TTC549 (cell line): ENCODE data around the gene NHLRC4.

Experiments used
- FAIRE-seq: peaks from 2 replicates; lab custom pipeline; 2012; peaks lifted over from hg19 to GRCh38; lab: Jason Lieb, UNC

Gene NHLRC4

DNA sequence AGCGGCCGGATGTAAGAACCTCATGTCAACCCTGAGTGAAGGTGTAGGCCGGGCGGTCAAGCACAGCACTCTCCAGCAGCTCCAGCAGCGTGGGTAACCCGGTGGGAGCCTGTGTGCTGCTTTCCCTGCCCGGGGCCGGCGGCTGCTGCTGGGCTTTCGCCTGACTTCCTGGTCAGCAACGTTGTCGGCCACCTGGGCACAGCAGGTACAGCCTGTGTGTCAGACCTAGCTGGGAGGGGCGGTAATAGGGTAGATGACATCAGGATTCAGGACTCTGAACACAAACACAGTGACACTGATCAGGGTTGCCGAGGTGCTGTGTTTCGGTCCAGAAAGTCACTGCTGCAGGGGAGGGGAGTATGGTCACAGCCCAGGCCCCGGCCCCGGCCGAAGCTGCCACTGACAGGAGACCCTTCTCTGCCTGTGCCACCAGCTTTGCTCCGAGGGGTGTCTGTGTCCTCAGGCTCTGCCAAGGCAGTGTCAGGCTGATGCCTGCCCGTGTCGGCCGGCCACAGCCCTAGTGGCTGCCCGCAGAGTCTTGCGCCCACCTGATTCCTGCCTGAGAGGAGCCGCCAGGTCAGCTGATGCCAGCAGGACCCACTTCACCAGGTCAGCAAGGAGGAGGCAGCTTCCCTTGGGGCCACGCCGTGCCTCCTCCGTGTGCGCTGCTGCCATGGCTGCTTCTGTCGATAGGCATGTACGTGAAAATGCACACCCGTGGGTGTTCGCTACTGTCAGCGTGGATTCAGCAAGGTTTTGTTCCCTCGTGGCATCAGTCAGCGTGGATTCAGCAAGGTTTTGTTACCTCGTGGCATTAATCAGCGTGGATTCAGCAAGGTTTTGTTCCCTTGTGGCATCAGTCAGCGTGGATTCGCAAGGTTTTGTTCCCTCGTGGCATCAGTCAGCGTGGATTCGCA is 32.3 kb downstream of the NHLRC4 start:
- FAIRE-seq = no peak

DNA sequence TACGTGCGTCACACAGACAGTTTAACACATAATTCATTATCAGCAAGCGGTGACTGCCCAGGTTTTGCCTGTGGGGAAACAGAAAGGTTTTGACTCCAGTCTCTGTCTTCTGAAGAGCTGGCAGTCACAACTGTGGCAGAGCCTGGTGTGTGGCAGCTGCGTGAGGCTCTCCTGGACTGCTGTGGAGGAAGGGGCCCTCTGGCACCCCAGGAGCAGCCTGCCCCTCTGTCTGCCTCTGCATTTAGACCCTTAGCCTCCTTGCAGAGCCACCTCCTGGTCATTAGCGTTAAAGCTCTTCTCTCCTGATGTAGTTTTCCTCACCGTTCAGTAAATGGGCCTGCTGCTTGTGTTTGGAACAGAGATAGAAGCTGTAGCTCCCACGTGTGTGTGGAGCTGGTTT is 34.0 kb downstream of the NHLRC4 start:
- FAIRE-seq = no peak

DNA sequence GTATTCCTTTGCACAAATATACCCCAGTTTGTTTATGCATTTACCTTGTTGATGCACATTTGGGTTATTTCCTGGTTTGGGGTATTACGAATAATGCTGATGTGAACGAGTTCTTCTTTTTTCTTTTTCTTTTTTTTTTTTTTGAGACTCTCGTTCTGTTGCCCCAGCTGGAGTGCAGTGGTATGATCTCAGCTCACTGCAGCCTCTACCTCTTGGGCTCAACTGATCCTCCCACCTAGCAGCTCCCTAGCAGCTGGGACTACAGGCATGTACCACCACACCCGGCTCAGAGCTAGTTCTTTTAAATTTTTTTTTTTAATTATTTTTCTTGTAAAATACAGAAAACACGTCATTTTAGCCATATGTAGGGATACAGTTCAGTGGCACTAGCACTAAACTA is 37.1 kb downstream of the NHLRC4 start:
- FAIRE-seq = no peak

DNA sequence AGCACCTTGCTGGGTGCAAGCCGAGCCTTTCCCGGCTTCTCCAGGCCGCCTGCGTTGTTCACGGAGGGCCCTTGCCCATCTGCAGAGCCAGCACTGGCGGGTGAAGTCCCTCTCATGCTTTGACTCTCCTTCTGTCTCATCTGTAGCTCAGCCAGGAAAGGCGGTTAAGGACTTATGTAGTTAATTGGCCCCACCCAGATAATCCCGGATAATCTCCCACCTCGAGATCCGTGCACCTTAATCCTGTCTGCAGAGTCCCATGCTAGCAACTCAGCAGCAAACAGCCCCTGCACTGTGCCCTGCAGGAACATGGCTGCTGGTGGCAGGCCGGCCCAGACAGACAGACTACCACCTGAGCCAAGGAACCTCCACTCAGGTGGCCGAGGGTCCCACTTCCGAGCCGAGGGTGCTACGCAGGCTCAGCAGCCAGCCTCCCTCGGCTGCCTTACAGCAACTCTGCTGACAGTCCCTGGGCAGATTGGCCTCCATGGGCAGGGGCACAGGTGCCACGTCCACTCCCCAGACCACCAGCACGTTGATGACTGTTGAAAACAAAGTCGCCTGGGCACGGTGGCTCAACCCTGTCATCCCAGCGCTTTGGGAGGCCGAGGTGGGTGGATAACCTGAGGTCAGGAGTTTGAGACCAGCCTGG is 40.0 kb downstream of the NHLRC4 start:
- no peak for FAIRE-seq

DNA sequence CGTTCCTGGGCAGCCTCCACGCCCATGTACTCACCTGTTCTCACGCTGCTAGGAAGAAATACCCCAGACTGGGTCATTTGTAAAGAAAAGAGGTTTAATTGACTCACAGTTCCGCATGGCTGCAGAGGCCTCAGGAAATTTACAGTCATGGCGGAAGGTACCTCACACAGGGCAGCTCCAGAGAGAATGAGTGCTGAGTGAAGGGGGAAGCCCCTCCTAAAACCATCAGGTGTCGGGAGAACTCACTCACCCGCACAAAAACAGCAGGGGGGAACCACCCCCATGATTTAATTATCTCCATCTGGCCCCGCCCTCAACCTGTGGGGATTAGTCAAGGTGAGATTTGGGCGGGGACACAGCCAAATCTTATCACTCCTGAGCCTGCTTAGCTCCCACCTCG is 41.2 kb downstream of the NHLRC4 start:
- FAIRE-seq = no peak

DNA sequence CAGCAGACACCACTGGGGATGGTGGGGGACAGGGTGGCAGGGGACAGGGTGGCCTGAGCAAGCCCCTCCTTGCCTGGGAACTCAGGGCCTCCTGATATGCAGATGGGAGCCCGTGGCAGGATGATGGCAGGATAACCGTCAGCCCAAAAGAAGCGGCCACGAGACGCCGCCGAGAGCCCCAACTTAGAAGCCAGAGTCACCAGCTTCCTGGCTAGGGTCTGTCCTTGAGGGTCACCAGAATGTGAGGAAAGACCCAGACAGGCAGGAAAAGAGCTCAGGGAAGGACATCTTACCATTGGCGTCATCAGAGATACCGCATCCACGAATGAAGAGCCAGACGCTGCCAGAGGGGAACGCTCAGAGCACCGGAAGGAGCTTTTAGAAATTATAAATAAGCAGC is 42.5 kb downstream of the NHLRC4 start:
- no peak for FAIRE-seq

DNA sequence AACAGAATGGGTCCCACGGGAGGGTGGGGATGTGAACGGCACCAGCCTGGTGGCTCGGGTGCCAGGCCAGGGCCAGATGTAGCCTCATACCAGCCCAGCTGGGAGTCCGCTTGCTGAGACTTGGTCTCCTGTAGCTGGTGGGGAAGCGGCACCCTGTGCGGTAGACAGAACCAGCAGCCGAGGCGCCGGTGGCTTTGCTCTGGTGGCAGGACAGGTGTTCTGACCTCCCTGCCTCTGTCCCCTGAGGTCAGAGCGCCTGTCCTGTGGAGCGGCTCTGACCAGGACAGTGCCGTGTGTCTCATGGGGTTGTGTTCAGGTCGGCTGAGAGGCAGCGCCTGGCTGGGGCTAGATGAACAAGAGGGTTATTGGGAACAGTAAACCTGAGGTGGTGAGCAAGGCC is 43.2 kb downstream of the NHLRC4 start:
- no peak for FAIRE-seq

DNA sequence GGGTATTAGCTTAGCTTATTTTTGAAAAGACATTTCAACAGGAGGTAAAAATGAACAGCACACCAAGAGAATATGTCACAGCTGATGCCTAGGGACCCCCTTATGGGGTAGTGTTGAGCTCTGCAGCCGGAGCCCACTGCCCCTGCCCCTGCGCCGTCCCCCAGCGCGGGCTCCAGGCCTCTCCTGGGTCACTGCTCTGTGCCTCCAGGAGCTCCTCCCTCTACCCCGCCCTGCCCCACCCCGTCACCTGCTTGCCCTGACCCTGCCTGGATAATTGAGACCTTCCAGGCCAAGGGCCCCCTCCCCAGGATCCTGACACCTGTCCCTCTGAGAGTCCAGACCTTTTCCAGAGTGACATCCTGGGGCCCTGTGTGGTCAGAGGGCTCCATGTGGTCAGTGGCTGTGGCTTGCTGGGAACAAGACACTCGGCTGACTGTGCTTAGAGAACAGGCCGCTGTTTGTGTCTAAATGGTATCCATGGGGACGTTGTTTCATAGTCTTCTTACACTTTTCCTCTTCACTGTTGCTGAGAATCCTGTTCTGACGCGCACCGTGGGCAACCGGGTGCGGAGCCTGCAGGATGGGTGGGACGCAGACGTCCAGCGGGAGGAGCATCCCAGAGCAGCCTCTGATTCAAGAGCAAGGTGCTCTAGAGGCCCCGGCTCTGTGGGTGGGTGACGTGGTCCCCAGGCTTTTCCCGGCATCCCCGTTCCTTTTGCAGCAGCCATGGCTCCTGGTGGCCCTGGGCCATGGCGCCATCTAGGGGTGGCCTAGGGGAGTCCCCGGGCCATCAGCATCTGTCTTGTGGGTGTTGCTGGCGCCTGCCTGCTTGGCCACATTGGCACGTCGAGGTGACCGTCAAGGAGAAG is 43.9 kb downstream of the NHLRC4 start:
- no peak for FAIRE-seq

DNA sequence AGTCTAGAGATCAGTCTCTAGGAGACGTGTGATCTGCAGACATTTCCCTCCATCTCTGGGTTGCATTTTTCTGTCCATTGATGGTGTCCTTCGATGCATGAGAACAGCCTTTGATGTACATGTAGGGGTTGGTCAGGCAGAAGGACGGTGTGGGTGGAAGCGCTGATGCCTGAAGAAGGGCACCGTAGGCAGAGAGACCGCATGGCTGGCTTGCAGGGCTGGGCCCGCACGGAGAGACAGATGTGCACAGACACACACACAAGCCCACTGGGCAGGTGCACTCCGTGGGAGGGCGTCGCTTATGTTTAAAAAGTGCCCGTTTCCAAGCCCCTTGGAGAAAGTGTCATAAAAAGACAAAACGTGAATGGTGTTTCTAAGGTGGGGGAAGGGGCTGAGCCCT is 48.3 kb downstream of the NHLRC4 start:
- no peak for FAIRE-seq

DNA sequence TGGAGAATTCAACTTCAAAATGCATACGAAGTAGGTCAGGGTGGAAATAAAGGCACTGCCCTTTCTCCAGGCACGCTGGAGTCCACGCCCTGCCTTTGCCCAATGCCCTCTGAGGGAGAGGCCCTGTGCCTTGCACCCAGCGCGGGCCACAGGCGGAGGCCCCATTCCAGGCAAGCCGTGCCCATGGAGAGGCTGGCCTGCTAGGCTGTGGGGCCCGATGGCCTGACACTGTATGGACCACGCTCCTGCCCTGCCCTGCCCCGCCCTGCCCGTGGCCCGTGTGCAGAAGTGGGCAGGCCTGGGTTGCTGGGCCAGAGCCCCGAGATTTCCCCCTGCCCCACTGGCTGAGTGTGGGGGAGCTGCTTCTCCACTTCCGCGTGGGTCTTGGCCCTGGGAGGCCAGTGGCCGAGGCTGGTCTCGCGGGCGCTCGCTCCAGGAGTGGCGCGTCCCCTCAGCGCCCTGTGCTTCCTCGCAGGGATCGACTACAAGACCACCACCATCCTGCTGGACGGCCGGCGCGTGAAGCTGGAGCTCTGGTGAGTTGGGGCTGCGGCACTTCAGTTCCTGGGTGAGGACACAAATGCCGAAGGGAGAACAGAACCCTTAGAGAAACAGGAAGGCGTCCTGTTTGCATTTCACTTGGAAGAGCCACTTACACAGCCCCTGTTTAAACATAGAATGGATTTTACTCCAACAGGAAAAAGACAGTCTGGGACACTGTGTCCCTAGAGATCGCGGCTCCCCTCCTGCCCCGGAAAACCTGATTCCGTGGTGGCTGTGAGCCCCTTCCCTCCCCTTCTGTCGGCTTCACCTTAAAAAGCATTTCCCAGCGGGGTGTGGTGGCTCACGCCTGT is 50.2 kb downstream of the NHLRC4 start:
- FAIRE-seq = no peak

DNA sequence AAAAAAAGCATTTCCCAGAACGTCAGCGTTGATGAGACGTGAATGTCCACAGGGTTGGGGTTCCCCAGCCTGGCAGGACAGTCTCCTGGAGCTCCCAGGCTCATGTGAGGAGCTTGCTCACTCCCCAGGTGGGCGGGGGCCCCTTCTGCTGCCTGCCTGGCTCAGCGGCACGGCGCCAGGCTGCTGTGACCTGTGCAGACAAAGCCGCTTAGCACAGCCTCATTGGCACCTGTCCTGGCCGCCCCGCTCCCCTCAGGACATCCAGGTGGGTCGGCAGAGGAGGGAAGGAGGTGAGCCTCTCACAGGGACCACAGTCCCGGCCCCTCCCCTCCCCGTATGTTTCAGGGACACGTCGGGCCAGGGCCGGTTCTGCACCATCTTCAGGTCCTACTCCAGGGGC is 51.0 kb downstream of the NHLRC4 start:
- no peak for FAIRE-seq
